Renal pelvis (tissue), 4 donors: ENCODE data around the gene MARCKS. TPM values are rescaled to one million over a fixed set of nuclear protein-coding genes. Genes with fewer than 3 reads are reported as not detected.
"Not testable (repeated sequence)": the region's sequence is repeated elsewhere in the genome, so short reads cannot be mapped to it uniquely, and the experiment has no call there.

ENCODE experiments used
- DNase-seq: peaks from one replicate; pipeline ENCODE4 v3.0.0-alpha.2; 2013
- polyA plus RNA-seq, 3 donors: library from polyadenylated mRNA; unstranded; fragments of 120-200 nt; gene quantifications; one replicate each; pipeline ENCODE4 v1.2.1, GENCODE V29; 2013; ENCODE audit not compliant: insufficient read length in 3 of 3

MARCKS gene
- polyA plus RNA-seq, 3 donors, result 202 to 251 (median 222) TPM

- no peak for DNase-seq
Measured at GRCh38 chr6:113876695-113877094, 19.6 kb downstream of the MARCKS start.

DNA sequence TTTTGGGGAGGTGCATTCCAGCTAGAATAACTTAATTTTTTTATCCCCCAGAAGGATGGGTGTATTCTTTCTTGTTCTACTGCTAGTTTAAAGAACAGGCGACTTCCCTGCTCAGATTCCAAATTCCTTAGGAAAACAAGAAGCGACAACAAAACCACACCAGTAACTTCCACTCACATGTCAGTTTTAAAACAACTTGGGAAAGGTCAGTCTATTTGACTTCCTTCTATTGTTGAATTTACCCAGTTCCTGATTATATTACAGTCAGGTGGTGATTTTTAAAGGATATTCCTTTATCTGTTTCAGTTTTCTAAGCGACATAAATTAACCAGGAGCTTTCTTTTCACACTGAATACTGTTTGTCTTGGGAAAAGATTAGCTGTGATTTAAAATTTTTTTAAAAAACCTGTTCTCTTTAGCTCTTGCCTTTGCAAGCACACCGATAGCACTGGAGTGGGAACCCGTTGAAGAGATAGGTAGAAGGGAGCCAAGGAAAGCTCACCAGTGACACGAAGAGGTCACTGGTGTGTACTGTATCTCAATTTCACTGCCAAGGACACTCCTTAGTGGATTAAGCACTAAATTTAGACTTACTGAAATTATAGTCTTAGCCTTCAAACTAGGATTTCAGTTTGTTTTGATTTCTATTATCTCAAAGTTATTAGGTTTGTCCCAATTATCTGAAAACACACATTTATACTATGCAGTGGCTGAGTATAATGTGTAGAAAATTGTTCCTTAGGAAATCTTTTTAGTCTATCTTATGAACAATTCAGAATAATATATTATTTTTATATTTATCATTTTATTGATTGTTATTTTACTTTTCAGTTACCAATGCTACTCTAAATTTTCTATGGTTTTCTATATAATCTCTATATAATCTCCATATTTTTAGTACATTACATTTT is 22.3 kb downstream of the MARCKS start:
- peak; percentile 69 for DNase-seq

- DNase-seq, result no peak
Measured at GRCh38 chr6:113881478-113881980, 24.4 kb downstream of the MARCKS start.

DNA sequence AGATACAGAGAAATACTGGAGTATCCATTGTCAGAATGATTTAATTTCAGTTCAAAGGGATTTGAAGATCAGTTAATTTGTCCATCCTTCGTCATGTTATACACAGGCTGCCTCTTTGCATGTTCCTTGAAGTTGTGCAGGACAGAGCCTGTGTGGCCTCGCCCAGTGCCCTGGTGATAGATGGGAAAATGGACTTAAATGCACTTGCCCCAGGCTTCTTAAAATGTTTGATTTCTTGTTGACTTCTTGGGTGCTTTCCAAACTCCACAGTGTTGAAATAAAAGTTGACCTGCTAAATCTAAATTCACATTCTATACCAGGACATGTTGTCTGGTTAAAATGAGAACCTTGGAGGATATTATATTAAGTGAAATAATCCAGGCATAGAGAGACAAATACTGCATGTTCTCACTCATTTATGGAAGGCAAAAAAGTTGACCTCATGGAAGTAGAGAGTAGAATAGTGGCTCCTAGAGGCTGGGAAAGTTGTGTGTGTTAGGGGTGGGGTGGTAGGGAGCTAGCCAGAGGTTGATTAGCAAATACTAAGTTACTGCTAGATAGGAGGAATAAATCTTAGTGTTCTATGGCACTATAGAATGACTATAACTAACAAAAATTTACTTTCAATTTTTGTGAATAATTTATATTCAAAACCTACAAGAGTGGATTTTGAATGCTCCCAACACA is 25.3 kb downstream of the MARCKS start:
- no peak for DNase-seq

- DNase-seq, result no peak
Measured at GRCh38 chr6:113884011-113884410, 26.9 kb downstream of the MARCKS start.

GRCh38 chr6:113886512-113886911 is 29.4 kb downstream of the MARCKS start:
- no peak for DNase-seq

- no peak for DNase-seq
Measured at GRCh38 chr6:113888493-113888892, 31.3 kb downstream of the MARCKS start.

DNA sequence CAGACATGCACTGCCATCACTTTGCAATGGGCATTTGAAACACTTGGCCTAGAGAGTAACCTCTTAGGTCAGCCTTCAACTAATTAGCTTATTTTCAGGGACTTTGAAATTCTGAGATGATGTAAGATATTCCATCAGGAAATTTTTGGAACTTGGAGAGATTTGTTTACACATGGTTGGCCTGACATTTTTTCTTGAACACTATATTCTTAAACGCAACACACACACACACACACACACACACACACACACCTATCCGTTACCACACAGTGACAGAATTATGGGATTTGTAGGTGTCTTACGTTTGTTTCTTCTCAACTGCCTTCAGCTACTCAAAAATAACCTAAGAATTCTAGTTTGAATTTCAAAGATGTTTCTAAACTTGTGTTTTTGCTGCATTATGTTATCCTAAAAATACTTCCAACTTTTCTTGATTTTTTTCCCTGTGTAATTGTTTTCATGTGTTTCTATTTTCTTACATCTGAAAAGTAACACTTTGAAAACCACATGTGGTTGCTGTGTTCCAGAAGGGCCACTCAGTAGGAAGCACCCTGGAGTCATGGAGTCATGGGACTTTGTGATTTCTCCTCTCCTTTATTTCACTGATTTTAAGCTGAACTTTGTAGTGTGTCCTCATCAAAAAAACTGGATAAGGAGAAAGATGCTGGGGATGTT is 31.9 kb downstream of the MARCKS start:
- no peak for DNase-seq

DNA sequence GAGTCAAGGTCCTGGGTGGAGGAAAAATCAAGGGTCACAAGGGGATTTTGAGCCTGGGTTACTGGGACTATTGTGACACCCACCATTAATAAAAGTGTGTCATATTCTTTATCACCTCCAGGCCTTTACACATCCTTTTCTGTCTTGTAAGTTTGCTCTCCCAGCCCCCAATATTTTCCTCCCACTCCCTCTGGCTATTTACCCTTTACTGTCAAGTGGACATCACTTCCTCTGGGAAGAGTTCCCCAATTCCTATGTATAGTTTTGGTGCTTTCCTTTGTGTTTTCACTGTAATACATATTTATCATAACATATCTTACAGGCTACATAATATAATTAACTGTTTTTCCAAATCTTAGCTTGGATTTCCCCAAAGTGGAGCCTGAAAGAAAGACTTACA is 36.3 kb downstream of the MARCKS start:
- no peak for DNase-seq

- no peak for DNase-seq
Measured at GRCh38 chr6:113893866-113894265, 36.7 kb downstream of the MARCKS start.

- no peak for DNase-seq
Measured at GRCh38 chr6:113894712-113895674, 37.8 kb downstream of the MARCKS start.

DNA sequence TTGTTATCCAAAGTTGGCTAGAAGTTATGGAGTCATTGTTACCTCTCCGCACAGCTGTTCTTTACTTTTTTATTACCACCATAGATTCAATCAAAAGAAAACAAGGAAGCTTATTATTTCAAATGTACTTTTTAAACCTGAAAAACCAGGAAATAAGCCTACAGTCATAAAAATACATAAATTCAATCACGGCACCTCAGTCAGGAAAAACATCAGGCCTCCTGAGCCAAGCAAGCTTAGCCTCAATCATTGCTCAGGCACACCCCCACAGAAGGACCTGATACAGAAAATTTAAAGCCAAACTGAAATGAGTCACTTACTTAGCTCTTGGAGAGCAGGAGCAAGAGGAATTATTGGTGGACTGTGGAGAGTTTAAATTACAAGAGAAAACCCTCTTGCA is 44.3 kb downstream of the MARCKS start:
- no peak for DNase-seq

- DNase-seq, result peak; percentile 71
Measured at GRCh38 chr6:113903666-113904330, 46.7 kb downstream of the MARCKS start.

DNA sequence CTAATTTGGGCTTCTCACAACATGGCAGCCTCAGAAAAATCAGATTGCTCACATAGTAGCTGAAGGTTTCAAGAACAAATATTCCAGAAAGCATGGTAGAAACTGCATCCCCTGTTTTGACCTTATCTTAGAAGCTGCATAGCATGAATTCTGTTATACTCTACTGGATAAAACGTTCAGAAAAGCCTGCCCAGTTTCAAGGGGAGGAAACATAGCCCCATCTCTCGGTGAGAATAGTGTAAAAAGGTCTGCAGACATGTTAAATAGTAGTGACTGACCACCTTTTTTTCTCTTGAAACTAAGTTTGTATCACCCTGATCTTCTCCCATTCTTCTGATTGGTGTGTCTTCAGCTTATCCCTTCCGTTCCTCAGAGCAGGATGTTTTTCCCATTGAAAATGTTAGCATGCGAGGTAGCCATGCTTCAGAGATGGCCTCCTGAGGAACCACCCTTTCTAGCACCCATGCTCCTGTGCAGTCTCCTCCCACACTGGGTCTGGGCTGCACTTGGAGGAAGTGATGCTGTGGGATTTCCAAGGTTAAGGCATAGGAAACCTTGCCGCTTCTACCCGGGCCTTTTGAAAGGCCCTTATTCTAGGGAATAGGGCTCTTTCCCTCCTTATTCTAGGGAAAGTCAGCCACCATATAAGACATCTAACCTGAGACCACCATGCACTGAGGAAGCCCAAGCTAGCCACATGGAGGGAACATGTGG is 50.1 kb downstream of the MARCKS start:
- no peak for DNase-seq

DNA sequence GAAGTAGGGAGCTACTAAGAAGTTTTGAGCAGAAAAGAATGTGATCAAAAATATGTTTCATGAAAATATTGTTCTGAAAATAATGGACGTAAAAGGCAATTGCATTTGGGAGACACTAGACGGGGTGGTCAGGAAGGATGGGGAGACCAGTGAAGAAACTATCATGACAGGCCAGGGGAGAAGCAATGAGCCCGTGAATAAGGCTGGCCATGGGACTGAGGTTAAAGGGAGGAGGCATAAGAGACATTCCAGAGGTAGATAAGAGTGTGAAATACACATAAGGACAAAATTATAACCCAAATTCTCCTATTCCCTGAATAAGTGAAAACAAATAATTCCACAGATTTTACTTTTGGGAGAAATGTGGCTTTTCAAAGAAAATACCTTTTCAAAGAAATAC is 51.7 kb downstream of the MARCKS start:
- DNase-seq, result no peak

GRCh38 chr6:113909224-113909856 is 52.2 kb downstream of the MARCKS start:
- DNase-seq, result peak; percentile 70

DNA sequence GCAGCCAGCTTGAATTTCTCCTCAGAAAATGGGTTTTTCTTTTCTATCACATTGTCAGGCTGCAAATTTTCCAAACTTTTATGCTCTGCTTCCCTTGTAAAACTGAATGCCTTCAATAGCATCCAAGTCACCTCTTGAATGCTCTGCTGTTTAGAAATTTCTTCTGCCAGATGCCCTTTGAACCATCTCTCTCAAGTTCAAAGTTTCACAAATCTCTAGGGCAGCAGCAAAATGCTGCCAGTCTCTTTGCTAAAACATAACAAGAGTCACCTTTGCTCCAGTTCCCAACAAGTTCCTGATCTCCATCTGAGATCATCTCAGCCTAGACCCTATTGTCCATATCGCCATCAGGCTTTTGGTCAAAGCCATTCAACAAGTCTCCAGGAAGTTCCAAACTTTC is 53.1 kb downstream of the MARCKS start:
- not testable (repeated sequence) for DNase-seq
